CMK (cell line): Measurements from ENCODE around the gene TIMM8A.
"Not testable (repeated sequence)": the region's sequence is repeated elsewhere in the genome, so short reads cannot be mapped to it uniquely, and the experiment has no call there.

Source experiments
- DNase-seq: peaks from one replicate; pipeline ENCODE4 v3.0.0-alpha.2; 2010; ENCODE audit warnings: low read depth

Gene TIMM8A

DNA sequence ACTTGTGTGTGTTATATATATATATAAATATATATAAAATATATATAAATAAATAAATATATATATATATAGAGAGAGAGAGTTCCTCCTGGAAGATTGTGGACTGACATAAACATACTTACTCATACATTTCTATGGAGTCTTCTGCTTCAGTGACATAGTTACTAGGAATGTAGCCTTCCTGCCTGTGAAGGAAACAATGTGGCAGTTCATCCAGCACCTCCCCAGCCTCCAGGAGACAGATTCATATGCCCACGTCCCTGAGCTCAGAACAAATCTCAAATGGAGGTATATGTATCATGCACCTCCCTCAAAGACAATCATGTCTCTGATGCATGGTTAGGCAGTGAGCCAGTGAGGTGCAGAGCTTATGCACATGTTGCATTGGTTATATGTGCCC is 11.4 kb upstream of the TIMM8A start:
- no peak for DNase-seq

DNA sequence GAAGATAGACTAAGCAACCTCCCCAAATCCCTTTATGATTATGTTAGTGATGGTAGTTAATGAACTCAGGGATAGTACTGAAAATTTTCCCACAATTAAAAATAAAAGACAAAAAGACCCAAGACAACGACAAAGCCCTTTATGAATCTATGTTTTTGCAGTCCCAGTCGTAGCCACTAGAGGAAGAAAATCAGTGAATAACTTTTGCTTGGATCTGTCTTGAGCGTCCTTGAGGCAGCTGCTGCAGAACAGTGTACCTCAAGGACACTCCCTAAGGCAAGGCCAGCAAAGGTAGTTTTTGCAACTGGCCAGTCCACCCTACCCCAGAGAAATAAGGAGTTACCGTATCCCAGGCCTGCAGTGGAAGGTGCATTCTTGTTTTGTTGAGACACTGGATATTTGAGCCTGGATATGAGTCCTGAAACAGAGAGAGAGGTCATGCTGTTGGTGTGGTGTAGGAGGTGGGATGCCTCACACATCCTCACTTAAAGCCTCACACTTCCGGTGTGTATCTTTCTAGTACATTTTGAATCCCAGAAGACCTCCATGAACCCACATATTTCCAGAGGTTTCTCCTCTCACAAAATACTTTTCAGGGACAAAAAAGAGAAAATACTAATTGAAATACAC is 8.7 kb upstream of the TIMM8A start:
- no peak for DNase-seq

DNA sequence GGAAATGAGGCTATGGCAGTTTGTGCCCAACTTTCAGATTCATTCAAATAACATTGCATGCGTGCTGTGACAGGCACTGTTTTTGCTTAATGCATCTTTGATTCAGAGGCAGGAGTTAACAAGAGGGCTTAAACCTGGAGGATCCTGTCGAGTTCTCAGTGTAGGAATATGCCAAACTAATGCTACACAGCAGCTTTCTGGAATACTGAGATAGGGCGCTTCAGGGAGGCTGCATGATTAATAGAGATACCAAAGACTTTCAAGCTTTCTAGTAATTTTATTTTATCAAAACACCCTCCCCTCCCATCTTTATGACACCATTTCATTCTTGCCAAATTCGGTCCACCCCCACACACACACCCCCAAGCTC is 636 bp upstream of the TIMM8A start:
- no peak for DNase-seq

DNA sequence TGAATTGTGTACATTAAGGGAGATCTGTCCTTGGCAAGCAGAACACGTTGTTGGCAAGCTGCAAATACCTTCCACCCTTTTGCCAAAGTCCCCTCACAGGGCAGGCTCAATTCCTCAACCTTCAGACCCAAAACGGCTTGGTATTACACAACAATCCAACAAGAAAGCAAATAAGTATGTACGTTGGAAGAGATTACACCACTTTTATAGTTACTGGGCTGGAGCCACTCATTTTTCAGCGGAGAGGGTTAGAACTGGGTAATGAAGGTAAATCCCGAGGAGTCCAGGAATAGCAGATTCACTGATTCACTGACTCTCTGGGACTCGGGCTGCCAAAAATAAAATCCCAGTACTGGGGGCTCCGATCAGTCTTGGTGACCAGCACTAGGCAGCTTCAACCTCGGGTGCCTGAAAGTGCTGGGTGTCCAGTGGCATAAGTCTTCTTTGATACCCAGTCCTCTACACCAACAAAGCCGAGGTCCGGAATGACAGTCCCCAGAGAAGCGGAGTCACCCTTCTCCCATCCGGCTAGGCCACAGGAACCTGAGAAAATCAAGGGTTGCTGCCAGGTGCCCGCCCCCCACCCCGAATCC is 587 bp downstream of the TIMM8A start:
- DNase-seq: no peak

DNA sequence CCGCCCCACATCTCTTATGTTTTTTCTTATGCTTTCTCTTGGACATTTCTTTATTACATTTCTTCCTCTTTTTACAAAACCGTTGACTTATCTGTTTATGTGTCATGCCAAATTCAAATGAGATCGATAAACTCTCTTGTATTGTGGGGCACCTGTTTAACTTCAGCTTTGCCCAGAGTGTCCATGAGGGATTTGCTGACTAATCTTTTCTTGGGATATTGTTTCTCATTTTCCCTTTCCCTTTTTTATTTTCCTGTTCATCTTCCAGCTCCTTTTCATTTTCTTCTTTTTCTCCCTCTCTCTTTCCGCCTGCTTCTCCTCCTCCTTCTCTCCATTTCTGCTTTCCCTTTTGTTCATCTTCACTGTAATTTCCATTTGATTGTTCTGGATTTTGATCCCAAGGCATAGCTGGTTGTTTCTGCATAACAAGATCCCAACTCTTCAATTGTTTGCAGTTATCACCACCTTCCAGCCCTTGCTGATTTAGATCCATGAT is 10.7 kb downstream of the TIMM8A start:
- no peak for DNase-seq

DNA sequence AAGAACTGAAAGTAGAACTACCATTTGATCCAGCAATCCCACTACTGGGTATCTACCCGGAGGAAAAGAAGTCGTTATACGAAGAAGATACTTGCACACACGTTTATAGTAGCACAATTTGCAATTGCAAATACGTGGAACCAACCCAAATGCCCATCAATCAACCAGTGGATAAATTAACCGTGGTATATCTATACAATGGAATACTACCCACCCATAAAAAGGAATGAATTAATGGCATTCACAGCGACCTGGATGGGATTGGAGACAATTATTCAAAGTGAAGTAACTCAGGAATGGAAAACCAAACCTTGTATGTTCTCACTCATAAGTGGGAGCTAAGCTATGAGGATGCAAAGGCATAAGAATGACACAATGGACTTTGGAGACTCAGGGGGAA is 14.2 kb downstream of the TIMM8A start:
- not testable (repeated sequence) for DNase-seq

DNA sequence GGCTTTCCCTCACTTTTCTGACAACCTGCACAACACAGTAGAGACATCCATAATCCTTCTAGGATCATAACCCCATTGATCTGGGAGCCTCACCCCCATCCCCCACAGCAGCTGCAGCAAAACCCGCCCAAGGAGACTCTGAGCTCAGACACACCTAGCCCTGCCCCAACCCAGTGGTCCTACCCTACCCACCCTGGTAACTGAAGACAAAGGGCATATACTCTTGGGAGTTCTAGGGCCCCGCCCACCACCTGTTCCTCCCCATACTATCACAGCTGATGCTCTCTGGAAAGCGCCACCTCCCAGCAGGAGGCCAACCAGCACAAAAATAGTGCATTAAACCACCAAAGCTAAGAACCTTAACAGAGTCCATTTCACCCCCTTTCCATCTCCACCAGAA is 21.9 kb downstream of the TIMM8A start:
- not testable (repeated sequence) for DNase-seq

DNA sequence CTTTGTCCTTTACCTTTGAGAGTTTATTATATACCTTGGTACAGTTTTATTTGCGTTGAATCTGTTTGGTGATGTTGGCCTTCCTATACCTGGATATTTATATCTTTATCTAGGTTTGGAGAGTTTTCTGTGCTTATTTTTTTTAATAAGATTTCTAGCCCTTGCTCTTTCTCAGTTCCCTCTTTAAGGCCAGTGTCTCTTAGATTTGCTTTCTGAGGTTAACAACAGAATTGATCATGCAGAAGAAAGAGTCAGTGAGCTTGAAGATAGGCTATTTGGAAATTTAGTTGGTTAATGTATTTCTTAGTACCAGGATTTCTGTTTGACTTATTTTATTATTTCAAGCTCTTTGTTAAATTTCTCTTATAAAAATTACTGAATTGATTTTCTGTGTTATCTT is 44.8 kb downstream of the TIMM8A start:
- DNase-seq: no peak
